Naive B cell (primary cell): Measurements from ENCODE around the gene KLHDC10. TPM values are rescaled to one million over a fixed set of nuclear protein-coding genes. Genes with fewer than 3 reads are reported as not detected.
"Not testable (repeated sequence)": the region's sequence is repeated elsewhere in the genome, so short reads cannot be mapped to it uniquely, and the experiment has no call there.

ENCODE experiments used
- ATAC-seq, 2 donors: fragments of 150-1000 bp; cut with Tn5 transposase; 2 replicates each; pipeline ENCODE4 v1.10.0; 2021; ENCODE audit warnings: low read depth in 2 of 2, mild to moderate bottlenecking in 2 of 2, moderate library complexity in 2 of 2
- DNase-seq: peaks from one replicate; pipeline ENCODE4 v3.0.0; 2022
- H3K27ac Mint-ChIP-seq, 6 donors: one replicate each; pipeline ENCODE4 v1.8.0; 2020 to 2022; ENCODE audit warnings: mild to moderate bottlenecking in 6 of 6, mixed read lengths in 6 of 6, moderate library complexity in 5 of 6, inconsistent platforms in 2 of 6
- H3K27me3 Mint-ChIP-seq, 3 donors: one replicate each; pipeline ENCODE4 v1.8.0; 2021 to 2022; ENCODE audit warnings: mixed read lengths in 3 of 3, mild to moderate bottlenecking in 1 of 3
- H3K36me3 Mint-ChIP-seq, 2 donors: one replicate each; pipeline ENCODE4 v1.8.0; 2020 to 2022; ENCODE audit warnings: mixed read lengths in 2 of 2, inconsistent platforms in 1 of 2, mild to moderate bottlenecking in 1 of 2
- H3K4me1 Mint-ChIP-seq, 3 donors: one replicate each; pipeline ENCODE4 v1.8.0; 2020 to 2022; ENCODE audit warnings: mixed read lengths in 3 of 3, inconsistent platforms in 1 of 3, mild to moderate bottlenecking in 1 of 3, moderate library complexity in 1 of 3
- H3K4me3 Mint-ChIP-seq, 8 donors: one replicate each; pipeline ENCODE4 v1.8.0; 2020 to 2022; ENCODE audit warnings: mild to moderate bottlenecking in 8 of 8, mixed read lengths in 8 of 8, moderate library complexity in 8 of 8, inconsistent platforms in 2 of 8
- H3K9me3 Mint-ChIP-seq, 7 donors: one replicate each; pipeline ENCODE4 v1.8.0; 2020 to 2022; ENCODE audit warnings: mixed read lengths in 7 of 7, mild to moderate bottlenecking in 5 of 7, inconsistent platforms in 2 of 7, moderate library complexity in 1 of 7
- polyA plus RNA-seq, 6 donors: library from polyadenylated mRNA; unstranded; fragments of 300-500 nt; fragmentation: Illumina TruSeq; gene quantifications; one replicate each; pipeline ENCODE4 v1.2.3, GENCODE V29; 2021; ENCODE audit warnings: low read depth in 6 of 6

Gene KLHDC10
- polyA plus RNA-seq, 6 donors from 2014 or later, result 1.4 to 6.5 (median 3.5) TPM

- Mint-ChIP-seq H3K4me1 (no peaks in the 10 kb centered on the region), H3K36me3 (peaks cover 9 to 26% of the 10 kb centered on the region in 2 donors), H3K4me3 (no peak overlapping the region), H3K27me3 (no peaks in the 10 kb centered on the region), H3K9me3 (no peaks in the 10 kb centered on the region), H3K27ac (peak overlapping the region in 2 of 6 donors; percentile 8 to 47)
- DNase-seq (no peak), ATAC-seq (no peak)
Observed at GRCh38 chr7:130178251-130178650, 107.9 kb downstream of the KLHDC10 start.

DNA sequence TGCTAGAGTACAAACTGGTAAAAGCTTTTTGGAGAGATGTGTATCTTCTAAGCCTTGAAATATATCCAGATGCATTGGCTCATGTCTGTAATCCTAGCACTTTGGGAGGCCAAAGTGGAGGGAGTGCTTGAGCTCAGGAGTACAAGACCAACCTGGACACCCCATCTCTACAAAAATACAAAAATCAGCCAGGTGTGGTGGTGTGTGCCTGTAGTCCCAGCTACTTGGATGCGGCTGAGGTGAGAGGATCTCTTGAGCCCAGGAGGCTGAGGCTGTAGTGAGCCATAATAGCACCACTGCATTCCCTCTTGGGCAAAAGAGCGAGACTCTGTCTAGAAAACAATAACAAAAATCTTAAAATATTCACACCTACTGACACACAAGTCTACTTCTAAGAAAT lies 109.3 kb downstream of the KLHDC10 start:
- no peak for ATAC-seq
- Mint-ChIP-seq H3K36me3 (peaks cover 9 to 17% of the 10 kb centered on the region in 2 donors), H3K4me1 (no peaks in the 10 kb centered on the region), H3K4me3 (no peak overlapping the region), H3K9me3 (no peaks in the 10 kb centered on the region), H3K27me3 (no peaks in the 10 kb centered on the region), H3K27ac (peak overlapping the region in 1 of 6 donors; percentile 22)
- no peak for DNase-seq

DNA sequence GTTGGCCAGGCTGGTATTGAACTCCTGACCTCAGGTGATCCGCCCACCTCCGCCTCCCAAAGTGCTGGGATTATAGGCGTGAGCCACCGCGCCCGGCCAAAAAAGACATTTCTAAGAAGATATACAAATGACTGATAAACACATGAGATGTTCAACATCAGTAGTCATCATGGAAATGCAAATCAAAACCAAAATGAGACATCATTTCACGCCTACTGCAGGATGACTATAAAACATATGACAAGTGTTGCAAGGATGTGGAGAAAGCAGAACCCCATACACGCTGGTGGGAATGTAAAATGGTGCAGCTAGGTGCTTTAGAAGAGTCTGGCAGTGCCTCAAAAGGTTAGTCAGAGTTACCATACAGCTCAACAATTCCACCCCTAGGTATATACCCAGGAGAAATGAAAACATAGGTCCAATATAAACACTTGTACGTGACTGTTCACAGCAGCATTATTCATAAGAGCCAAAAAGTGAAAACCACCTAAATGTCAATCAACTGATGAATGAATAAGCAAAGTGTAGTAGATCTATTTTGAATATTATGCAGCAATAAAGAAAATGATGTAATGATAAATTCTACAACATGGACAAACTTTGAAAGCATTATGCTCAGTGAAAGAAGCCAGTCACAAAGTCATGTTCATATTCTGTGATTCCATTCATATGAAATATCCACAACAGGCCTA lies 110.4 kb downstream of the KLHDC10 start:
- peaks cover 9 to 19% of the 10 kb centered on the region in 2 donors for H3K36me3 Mint-ChIP-seq

GRCh38 chr7:130181263-130181605 lies 110.9 kb downstream of the KLHDC10 start:
- H3K9me3 Mint-ChIP-seq, result no peaks in the 10 kb centered on the region
- no peaks in the 10 kb centered on the region for H3K27me3 Mint-ChIP-seq
- no peak overlapping the region for H3K4me3 Mint-ChIP-seq
- H3K27ac Mint-ChIP-seq, result peak overlapping the region in 1 of 6 donors; percentile 39
- DNase-seq, result no peak
- peaks cover 9 to 19% of the 10 kb centered on the region in 2 donors for H3K36me3 Mint-ChIP-seq
- no peaks in the 10 kb centered on the region for H3K4me1 Mint-ChIP-seq
- ATAC-seq, result no peak

More for the DNA sequence above, 110.4 kb downstream of the KLHDC10 start:
- Mint-ChIP-seq H3K4me1 (no peaks in the 10 kb centered on the region), H3K27me3 (no peaks in the 10 kb centered on the region), H3K27ac (peak overlapping the region in 1 of 6 donors; percentile 39), H3K9me3 (no peaks in the 10 kb centered on the region), H3K4me3 (peak overlapping the region in 1 of 8 donors; percentile 66)
- DNase-seq (no peak), ATAC-seq (no peak)

DNA sequence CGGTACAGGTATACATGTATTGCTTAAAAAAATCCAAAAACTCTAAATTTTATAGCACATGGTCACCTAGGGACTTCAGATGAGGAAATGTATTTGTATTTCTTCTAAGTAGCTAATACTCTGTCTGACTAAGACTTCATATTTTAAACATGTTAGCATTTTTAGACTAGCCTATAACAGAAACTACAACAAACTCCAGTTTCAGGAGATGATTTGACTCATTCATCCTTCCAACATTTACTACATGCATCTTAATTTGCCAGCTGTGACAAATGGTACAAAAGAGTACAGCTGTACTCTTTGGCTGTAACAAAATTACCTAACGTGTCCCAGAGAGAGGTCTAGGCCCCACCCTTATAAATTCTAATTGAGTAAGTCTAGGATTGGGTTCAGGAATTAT lies 112.7 kb downstream of the KLHDC10 start:
- H3K27ac Mint-ChIP-seq, result peak overlapping the region in 1 of 6 donors; percentile 72
- H3K36me3 Mint-ChIP-seq, result peaks cover 9 to 19% of the 10 kb centered on the region in 2 donors
- H3K27me3 Mint-ChIP-seq, result no peaks in the 10 kb centered on the region
- H3K4me3 Mint-ChIP-seq, result no peak overlapping the region
- no peaks in the 10 kb centered on the region for H3K9me3 Mint-ChIP-seq
- ATAC-seq (no peak), DNase-seq (no peak)
- peaks cover 0 to 6% (median 0%) of the 10 kb centered on the region in 3 donors for H3K4me1 Mint-ChIP-seq

DNA sequence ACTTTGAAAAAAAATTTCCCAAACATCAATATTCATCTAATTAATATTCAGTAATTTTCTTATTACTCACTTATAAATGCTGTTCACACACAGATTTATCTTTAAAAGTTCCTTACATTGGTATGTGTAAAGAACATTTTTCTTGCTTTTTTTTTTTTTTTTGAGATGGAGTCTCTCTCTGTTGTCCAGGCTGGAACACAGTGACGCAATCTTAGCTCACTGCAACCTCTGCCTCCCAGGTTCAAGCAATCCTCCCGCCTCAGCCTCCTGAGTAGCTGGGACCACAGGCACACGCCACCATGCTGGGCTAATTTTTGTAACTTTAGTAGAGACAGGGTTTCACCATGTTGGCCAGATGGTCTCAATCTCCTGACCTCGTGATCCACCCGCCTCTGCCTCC lies 114.0 kb downstream of the KLHDC10 start:
- not testable (repeated sequence) for H3K4me3 Mint-ChIP-seq, H3K4me1 Mint-ChIP-seq, H3K27me3 Mint-ChIP-seq, H3K27ac Mint-ChIP-seq, H3K9me3 Mint-ChIP-seq, ATAC-seq, DNase-seq
- peaks cover 0 to 21% of the 10 kb centered on the region in 2 donors for H3K36me3 Mint-ChIP-seq

Other genes starting within 250 kb of the KLHDC10 start
- 10 to 100 TPM; 35.9 to 86.8 (median 55.6) TPM for gene UBE2H, start 117.6 kb upstream of the KLHDC10 start, polyA plus RNA-seq
- gene ZC3HC1, start 19.2 kb upstream of the KLHDC10 start, polyA plus RNA-seq, result 10 to 100 TPM in 5 of 6 donors, 1 to 10 TPM in 1; 8.4 to 38.8 (median 11.9) TPM
- 10 to 100 TPM; 37.3 to 48.3 (median 44.5) TPM for gene TMEM209, start 134.9 kb downstream of the KLHDC10 start, polyA plus RNA-seq
- gene SSMEM1, start 137.3 kb downstream of the KLHDC10 start, polyA plus RNA-seq, result not detected
- gene CPA2, start 196.3 kb downstream of the KLHDC10 start, polyA plus RNA-seq, result not detected
- not detected for gene CPA4, start 222.6 kb downstream of the KLHDC10 start, polyA plus RNA-seq